Glutamatergic neuron (in vitro differentiated cells): ENCODE results near the gene MESP2. TPM values are rescaled to one million over a fixed set of nuclear protein-coding genes. Genes with fewer than 3 reads are reported as not detected.

Source experiments
- DNase-seq: peaks from one replicate; pipeline ENCODE4 v3.0.0; 2022
- H3K27ac Mint-ChIP-seq: one replicate; pipeline ENCODE4 v1.8.0; 2020; ENCODE audit warnings: mild to moderate bottlenecking, mixed read lengths, inconsistent platforms; ENCODE audit not compliant: unreplicated experiment
- H3K27me3 Mint-ChIP-seq: one replicate; pipeline ENCODE4 v1.8.0; 2020; ENCODE audit warnings: mild to moderate bottlenecking, moderate library complexity, mixed read lengths, inconsistent platforms; ENCODE audit not compliant: unreplicated experiment
- H3K36me3 Mint-ChIP-seq: one replicate; pipeline ENCODE4 v1.8.0; 2020; ENCODE audit warnings: mild to moderate bottlenecking, mixed read lengths, inconsistent platforms; ENCODE audit not compliant: unreplicated experiment
- H3K4me1 Mint-ChIP-seq: one replicate; pipeline ENCODE4 v1.8.0; 2020; ENCODE audit warnings: mild to moderate bottlenecking, low read depth, mixed read lengths, inconsistent platforms; ENCODE audit not compliant: unreplicated experiment
- H3K4me3 Mint-ChIP-seq: one replicate; pipeline ENCODE4 v1.8.0; 2020; ENCODE audit warnings: mild to moderate bottlenecking, mixed read lengths, inconsistent platforms; ENCODE audit not compliant: unreplicated experiment
- H3K9me3 Mint-ChIP-seq: one replicate; pipeline ENCODE4 v1.8.0; 2020; ENCODE audit warnings: mild to moderate bottlenecking, moderate library complexity, mixed read lengths, inconsistent platforms; ENCODE audit not compliant: unreplicated experiment
- total RNA-seq: library from RNA; stranded (reverse); fragmentation: NEBNext Ultra II Directional; extraction: Animal tissue kit (Norgen Biotek cat#: 25700); gene quantifications from one replicate; pipeline ENCODE4 v1.2.1, GENCODE V29; 2021; ENCODE audit not compliant: unreplicated experiment
- TF ChIP-seq, protein P1 (sequence below): fragments of 200-600 bp; sonication (generic); IDR thresholded peaks from one replicate; pipeline ENCODE4 v1.5.0; 2021; ENCODE audit not compliant: partially characterized antibody, unreplicated experiment

Gene MESP2
- total RNA-seq, 1 donor from 2014 or later: not detected

GRCh38 chr15:89823836-89824606 lies 47.9 kb downstream of the MESP2 start:
- no peaks in the 10 kb centered on the region for H3K36me3 Mint-ChIP-seq
- H3K4me3 Mint-ChIP-seq: no peak overlapping the region
- TF ChIP-seq, protein P1, sequence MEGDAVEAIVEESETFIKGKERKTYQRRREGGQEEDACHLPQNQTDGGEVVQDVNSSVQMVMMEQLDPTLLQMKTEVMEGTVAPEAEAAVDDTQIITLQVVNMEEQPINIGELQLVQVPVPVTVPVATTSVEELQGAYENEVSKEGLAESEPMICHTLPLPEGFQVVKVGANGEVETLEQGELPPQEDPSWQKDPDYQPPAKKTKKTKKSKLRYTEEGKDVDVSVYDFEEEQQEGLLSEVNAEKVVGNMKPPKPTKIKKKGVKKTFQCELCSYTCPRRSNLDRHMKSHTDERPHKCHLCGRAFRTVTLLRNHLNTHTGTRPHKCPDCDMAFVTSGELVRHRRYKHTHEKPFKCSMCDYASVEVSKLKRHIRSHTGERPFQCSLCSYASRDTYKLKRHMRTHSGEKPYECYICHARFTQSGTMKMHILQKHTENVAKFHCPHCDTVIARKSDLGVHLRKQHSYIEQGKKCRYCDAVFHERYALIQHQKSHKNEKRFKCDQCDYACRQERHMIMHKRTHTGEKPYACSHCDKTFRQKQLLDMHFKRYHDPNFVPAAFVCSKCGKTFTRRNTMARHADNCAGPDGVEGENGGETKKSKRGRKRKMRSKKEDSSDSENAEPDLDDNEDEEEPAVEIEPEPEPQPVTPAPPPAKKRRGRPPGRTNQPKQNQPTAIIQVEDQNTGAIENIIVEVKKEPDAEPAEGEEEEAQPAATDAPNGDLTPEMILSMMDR: no peak
- no peak for DNase-seq
- H3K27me3 Mint-ChIP-seq: peaks cover 3% of the 10 kb centered on the region
- H3K9me3 Mint-ChIP-seq: peaks cover 5% of the 10 kb centered on the region
- no peaks in the 10 kb centered on the region for H3K4me1 Mint-ChIP-seq
- no peak overlapping the region for H3K27ac Mint-ChIP-seq

- no peak overlapping the region for H3K27ac Mint-ChIP-seq
- no peak for DNase-seq
- no peaks in the 10 kb centered on the region for H3K36me3 Mint-ChIP-seq
- peaks cover 3% of the 10 kb centered on the region for H3K27me3 Mint-ChIP-seq
- peaks cover 2% of the 10 kb centered on the region for H3K4me1 Mint-ChIP-seq
- H3K9me3 Mint-ChIP-seq: peaks cover 5% of the 10 kb centered on the region
- no peak overlapping the region for H3K4me3 Mint-ChIP-seq
- TF ChIP-seq, protein P1: no peak
Measured at GRCh38 chr15:89824607-89824867, 48.4 kb downstream of the MESP2 start.

GRCh38 chr15:89825271-89825940 lies 49.3 kb downstream of the MESP2 start:
- Mint-ChIP-seq H3K4me1 (peaks cover 6% of the 10 kb centered on the region), H3K4me3 (no peak overlapping the region), H3K9me3 (peaks cover 6% of the 10 kb centered on the region), H3K36me3 (no peaks in the 10 kb centered on the region), H3K27ac (no peak overlapping the region), H3K27me3 (peaks cover 3% of the 10 kb centered on the region)
- no peak for DNase-seq
- TF ChIP-seq, protein P1: no peak

DNA sequence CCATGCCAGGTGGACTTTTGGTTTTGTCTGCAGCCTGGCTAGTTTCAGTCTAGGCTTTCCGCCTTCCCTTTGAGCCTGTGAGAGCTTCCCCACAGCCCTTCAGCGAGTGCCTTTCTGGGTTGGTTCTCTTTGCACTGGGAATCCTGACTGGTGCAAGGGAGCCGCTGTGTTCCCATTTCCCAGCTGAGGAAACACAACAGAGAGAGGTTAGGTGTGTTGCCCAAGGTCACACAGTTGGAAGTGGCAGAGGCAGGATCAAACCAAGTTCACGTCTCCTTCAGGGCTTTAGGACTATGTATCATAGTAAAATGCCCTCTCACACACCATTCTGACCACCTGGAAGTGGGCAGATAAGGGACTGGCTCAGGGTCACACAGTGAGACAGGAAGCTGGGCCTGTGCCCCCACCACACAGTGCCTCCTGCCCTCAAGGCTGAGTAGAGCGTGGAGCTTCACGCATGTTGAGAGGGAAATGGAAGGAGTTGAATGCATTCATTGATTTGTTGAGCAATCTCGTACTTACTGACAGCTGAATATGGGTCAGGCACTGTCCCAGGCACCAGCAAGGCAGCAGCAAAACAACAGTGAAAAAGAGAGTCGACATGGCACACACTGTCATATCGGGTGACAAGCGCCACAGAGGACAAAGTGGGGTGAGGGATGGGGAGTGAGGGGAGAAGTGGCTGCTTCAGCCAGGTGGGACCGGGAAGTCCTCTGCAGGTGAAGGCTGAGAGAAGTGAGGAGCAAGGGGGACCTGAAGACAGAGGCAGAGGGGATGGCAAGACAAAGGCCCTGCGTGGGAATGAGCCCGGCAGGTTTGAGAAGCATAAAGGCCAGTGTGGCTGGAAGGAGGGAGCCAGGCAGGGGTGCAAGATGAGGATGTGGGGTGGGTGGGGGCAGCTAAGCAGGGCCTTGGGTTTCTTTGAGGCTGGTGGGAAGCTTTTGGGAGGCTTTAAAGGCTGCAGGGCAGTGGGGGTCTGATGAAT lies 50.8 kb downstream of the MESP2 start:
- H3K4me3 Mint-ChIP-seq: no peak overlapping the region
- H3K27me3 Mint-ChIP-seq: peaks cover 3% of the 10 kb centered on the region
- TF ChIP-seq, protein P1: no peak
- peaks cover 6% of the 10 kb centered on the region for H3K4me1 Mint-ChIP-seq
- no peak for DNase-seq
- H3K36me3 Mint-ChIP-seq: no peaks in the 10 kb centered on the region
- H3K9me3 Mint-ChIP-seq: peaks cover 3% of the 10 kb centered on the region
- H3K27ac Mint-ChIP-seq: no peak overlapping the region
